ENCODE measurements around the gene NEK7.

Gene NEK7

DNA sequence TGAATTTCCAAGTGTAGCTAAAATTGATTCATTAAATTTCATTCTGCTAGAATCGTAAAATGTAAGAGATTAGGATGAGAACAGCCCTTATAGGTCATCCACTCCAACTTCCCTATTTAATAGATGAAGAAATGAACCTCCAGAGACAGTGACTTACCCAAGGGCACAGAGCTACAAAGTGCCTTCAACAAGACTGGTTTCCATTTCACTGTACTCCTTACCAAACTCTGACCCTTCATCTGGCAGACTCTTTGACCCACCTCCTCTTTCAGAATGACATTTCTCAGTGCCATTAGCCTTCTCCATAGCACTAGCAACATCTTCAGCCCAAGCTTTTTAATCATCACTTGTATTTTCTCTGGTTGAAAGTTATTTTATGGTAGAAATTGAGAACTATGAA lies 161.3 kb downstream of the NEK7 start:
- no peak overlapping the region for H2AFZ ChIP-seq (ENCODE audit: insufficient read depth, low read length, poor library complexity)
- H3K4me1 ChIP-seq (ENCODE audit: control insufficient read depth in 1 of 2, insufficient read depth in 2 of 2, low read length in 2 of 2), result no peaks in the 10 kb centered on the region
- no peak overlapping the region for H3K4me3 ChIP-seq (ENCODE audit: low read depth, low read length)
- peaks cover 0 to 2% of the 10 kb centered on the region in 2 experiments for H3K36me3 ChIP-seq (ENCODE audit: control insufficient read depth in 1 of 2, insufficient read depth in 2 of 2, low read length in 2 of 2)
- no peak overlapping the region for H3K18ac ChIP-seq (ENCODE audit: low read length)
- H2AK5ac ChIP-seq (ENCODE audit: low read length), result no peak overlapping the region
- no peak overlapping the region for H4K8ac ChIP-seq (ENCODE audit: low read depth, low read length)
- no peak overlapping the region for H2BK12ac ChIP-seq (ENCODE audit: low read length)
- H3K79me2 ChIP-seq (ENCODE audit: control insufficient read depth, insufficient read depth, low read length, poor library complexity), result no peaks in the 10 kb centered on the region
- no peak overlapping the region for H2BK120ac ChIP-seq (ENCODE audit: insufficient read depth, low read length, poor library complexity)
- H2BK5ac ChIP-seq (ENCODE audit: low read depth, low read length, poor library complexity), result no peak overlapping the region
- no peak for DNase-seq
- no peak overlapping the region for H4K91ac ChIP-seq (ENCODE audit: low read depth, low read length)
- no peak overlapping the region for H3K23ac ChIP-seq (ENCODE audit: low read length)
- no peak overlapping the region for H4K12ac ChIP-seq (ENCODE audit: low read depth, low read length)
- no peak overlapping the region for H3K4me2 ChIP-seq (ENCODE audit: low read length)
- no peak overlapping the region for H3K27ac ChIP-seq (ENCODE audit: low read depth, low read length)
- no peak overlapping the region for H3K4ac ChIP-seq (ENCODE audit: low read depth, low read length)
- no peaks in the 10 kb centered on the region for H3K9me3 ChIP-seq (ENCODE audit: insufficient read depth, low read depth, low read length)
- WGBS (ENCODE audit: extremely low coverage, insufficient coverage, insufficient read length), result no CpG with 5 or more reads among the region's 1 CpG
- no peaks in the 10 kb centered on the region for H3K27me3 ChIP-seq (ENCODE audit: insufficient read depth, low read length)
- no peak overlapping the region for H3K14ac ChIP-seq (ENCODE audit: low read length)
- peak overlapping the region; percentile 38 for H3K9ac ChIP-seq (ENCODE audit: low read length)
- H3K79me1 ChIP-seq (ENCODE audit: low read length), result no peaks in the 10 kb centered on the region

- H4K8ac ChIP-seq (ENCODE audit: low read depth, low read length), result no peak overlapping the region
- no peaks in the 10 kb centered on the region for H3K79me2 ChIP-seq (ENCODE audit: control insufficient read depth, insufficient read depth, low read length, poor library complexity)
- no peaks in the 10 kb centered on the region for H3K36me3 ChIP-seq (ENCODE audit: control insufficient read depth in 1 of 2, insufficient read depth in 2 of 2, low read length in 2 of 2)
- no CpG with 5 or more reads among the region's 6 CpGs for WGBS (ENCODE audit: extremely low coverage, insufficient coverage, insufficient read length)
- H3K18ac ChIP-seq (ENCODE audit: low read length), result no peak overlapping the region
- no peak overlapping the region for H3K27ac ChIP-seq (ENCODE audit: low read depth, low read length)
- no peaks in the 10 kb centered on the region for H3K27me3 ChIP-seq (ENCODE audit: insufficient read depth, low read length)
- no peak overlapping the region for H2BK5ac ChIP-seq (ENCODE audit: low read depth, low read length, poor library complexity)
- no peak overlapping the region for H4K91ac ChIP-seq (ENCODE audit: low read depth, low read length)
- H2BK120ac ChIP-seq (ENCODE audit: insufficient read depth, low read length, poor library complexity), result no peak overlapping the region
- peak overlapping the region; percentile 92 for H3K23ac ChIP-seq (ENCODE audit: low read length)
- H4K12ac ChIP-seq (ENCODE audit: low read depth, low read length), result no peak overlapping the region
- no peaks in the 10 kb centered on the region for H3K9me3 ChIP-seq (ENCODE audit: insufficient read depth, low read depth, low read length)
- H2AFZ ChIP-seq (ENCODE audit: insufficient read depth, low read length, poor library complexity), result no peak overlapping the region
- H3K14ac ChIP-seq (ENCODE audit: low read length), result no peak overlapping the region
- H3K4ac ChIP-seq (ENCODE audit: low read depth, low read length), result no peak overlapping the region
- no peak overlapping the region for H3K4me2 ChIP-seq (ENCODE audit: low read length)
- no peak for DNase-seq
- H2AK5ac ChIP-seq (ENCODE audit: low read length), result no peak overlapping the region
- no peak overlapping the region for H3K9ac ChIP-seq (ENCODE audit: low read length)
- H3K79me1 ChIP-seq (ENCODE audit: low read length), result no peaks in the 10 kb centered on the region
- no peaks in the 10 kb centered on the region for H3K4me1 ChIP-seq (ENCODE audit: control insufficient read depth in 1 of 2, insufficient read depth in 2 of 2, low read length in 2 of 2)
- H2BK12ac ChIP-seq (ENCODE audit: low read length), result no peak overlapping the region
- H3K4me3 ChIP-seq (ENCODE audit: low read depth, low read length), result no peak overlapping the region
Observed at GRCh38 chr1:198320759-198321158, 164.0 kb downstream of the NEK7 start.

- H3K79me1 ChIP-seq (ENCODE audit: low read length), result no peaks in the 10 kb centered on the region
- H2BK5ac ChIP-seq (ENCODE audit: low read depth, low read length, poor library complexity), result no peak overlapping the region
- no peak overlapping the region for H3K4me3 ChIP-seq (ENCODE audit: low read depth, low read length)
- no peaks in the 10 kb centered on the region for H3K4me1 ChIP-seq (ENCODE audit: control insufficient read depth in 1 of 2, insufficient read depth in 2 of 2, low read length in 2 of 2)
- no peak overlapping the region for H4K91ac ChIP-seq (ENCODE audit: low read depth, low read length)
- no peak overlapping the region for H2AK5ac ChIP-seq (ENCODE audit: low read length)
- no peak overlapping the region for H3K14ac ChIP-seq (ENCODE audit: low read length)
- no peak overlapping the region for H3K9ac ChIP-seq (ENCODE audit: low read length)
- no CpG with 5 or more reads among the region's 3 CpGs for WGBS (ENCODE audit: extremely low coverage, insufficient coverage, insufficient read length)
- H4K8ac ChIP-seq (ENCODE audit: low read depth, low read length), result no peak overlapping the region
- H3K36me3 ChIP-seq (ENCODE audit: control insufficient read depth in 1 of 2, insufficient read depth in 2 of 2, low read length in 2 of 2), result no peaks in the 10 kb centered on the region
- H3K9me3 ChIP-seq (ENCODE audit: insufficient read depth, low read depth, low read length), result no peaks in the 10 kb centered on the region
- H4K12ac ChIP-seq (ENCODE audit: low read depth, low read length), result no peak overlapping the region
- H3K23ac ChIP-seq (ENCODE audit: low read length), result no peak overlapping the region
- no peak overlapping the region for H3K4me2 ChIP-seq (ENCODE audit: low read length)
- H3K27me3 ChIP-seq (ENCODE audit: insufficient read depth, low read length), result no peaks in the 10 kb centered on the region
- no peak overlapping the region for H3K18ac ChIP-seq (ENCODE audit: low read length)
- H2BK120ac ChIP-seq (ENCODE audit: insufficient read depth, low read length, poor library complexity), result no peak overlapping the region
- no peak overlapping the region for H2BK12ac ChIP-seq (ENCODE audit: low read length)
- DNase-seq, result no peak
- H3K27ac ChIP-seq (ENCODE audit: low read depth, low read length), result no peak overlapping the region
- no peak overlapping the region for H2AFZ ChIP-seq (ENCODE audit: insufficient read depth, low read length, poor library complexity)
- H3K4ac ChIP-seq (ENCODE audit: low read depth, low read length), result no peak overlapping the region
- H3K79me2 ChIP-seq (ENCODE audit: control insufficient read depth, insufficient read depth, low read length, poor library complexity), result no peaks in the 10 kb centered on the region
Observed at GRCh38 chr1:198326232-198326631, 169.4 kb downstream of the NEK7 start.

GRCh38 chr1:198326915-198327314 lies 170.1 kb downstream of the NEK7 start:
- no peaks in the 10 kb centered on the region for H3K79me1 ChIP-seq (ENCODE audit: low read length)
- H3K9ac ChIP-seq (ENCODE audit: low read length), result no peak overlapping the region
- no peak overlapping the region for H3K4ac ChIP-seq (ENCODE audit: low read depth, low read length)
- no peak overlapping the region for H4K12ac ChIP-seq (ENCODE audit: low read depth, low read length)
- no peak overlapping the region for H4K91ac ChIP-seq (ENCODE audit: low read depth, low read length)
- H2BK12ac ChIP-seq (ENCODE audit: low read length), result no peak overlapping the region
- no peak overlapping the region for H3K23ac ChIP-seq (ENCODE audit: low read length)
- no peak overlapping the region for H2BK5ac ChIP-seq (ENCODE audit: low read depth, low read length, poor library complexity)
- no peaks in the 10 kb centered on the region for H3K9me3 ChIP-seq (ENCODE audit: insufficient read depth, low read depth, low read length)
- H4K8ac ChIP-seq (ENCODE audit: low read depth, low read length), result no peak overlapping the region
- no peak overlapping the region for H2BK120ac ChIP-seq (ENCODE audit: insufficient read depth, low read length, poor library complexity)
- no peak overlapping the region for H3K27ac ChIP-seq (ENCODE audit: low read depth, low read length)
- no peaks in the 10 kb centered on the region for H3K79me2 ChIP-seq (ENCODE audit: control insufficient read depth, insufficient read depth, low read length, poor library complexity)
- no peak overlapping the region for H3K18ac ChIP-seq (ENCODE audit: low read length)
- no CpG with 5 or more reads among the region's 4 CpGs for WGBS (ENCODE audit: extremely low coverage, insufficient coverage, insufficient read length)
- no peak overlapping the region for H2AFZ ChIP-seq (ENCODE audit: insufficient read depth, low read length, poor library complexity)
- H3K14ac ChIP-seq (ENCODE audit: low read length), result no peak overlapping the region
- H3K4me3 ChIP-seq (ENCODE audit: low read depth, low read length), result no peak overlapping the region
- H3K27me3 ChIP-seq (ENCODE audit: insufficient read depth, low read length), result no peaks in the 10 kb centered on the region
- no peaks in the 10 kb centered on the region for H3K36me3 ChIP-seq (ENCODE audit: control insufficient read depth in 1 of 2, insufficient read depth in 2 of 2, low read length in 2 of 2)
- no peak overlapping the region for H3K4me2 ChIP-seq (ENCODE audit: low read length)
- H3K4me1 ChIP-seq (ENCODE audit: control insufficient read depth in 1 of 2, insufficient read depth in 2 of 2, low read length in 2 of 2), result no peaks in the 10 kb centered on the region
- no peak for DNase-seq
- H2AK5ac ChIP-seq (ENCODE audit: low read length), result no peak overlapping the region
